Stomach (tissue), 4 donors: ENCODE results near the gene GREB1.

Experiments used
- EP300 ChIP-seq: sonication (generic); formaldehyde crosslinking; IDR thresholded peaks from one replicate; pipeline ENCODE4 v1.6.1; 2017; ENCODE audit warnings: antibody characterized with exemption
- POLR2A ChIP-seq, 4 donors: fragments of 450-650 bp; IDR thresholded peaks; one replicate each; pipeline ENCODE4 v1.6.1; 2016; ENCODE audit warnings: antibody characterized with exemption in 4 of 4, control low read depth in 2 of 4, mild to moderate bottlenecking in 1 of 4, moderate library complexity in 1 of 4
- POLR2AphosphoS5 ChIP-seq, 3 donors: sonication (generic); formaldehyde crosslinking; IDR thresholded peaks; one replicate each; pipeline ENCODE4 v1.6.1; 2016; ENCODE audit warnings: antibody characterized with exemption in 3 of 3
- TF ChIP-seq, protein P1 (sequence below), 7 experiments: fragments of 450-650 bp in 4 of 7; fragments of 200-600 bp in 3 of 7; sonication (generic) in 3 of 7; IDR thresholded peaks; one replicate each; pipeline ENCODE4 v1.5.1; 2016 to 2019; ENCODE audit warnings: antibody characterized with exemption in 7 of 7, control low read depth in 2 of 7, mild to moderate bottlenecking in 1 of 7

- TF ChIP-seq EP300 (no peak), POLR2AphosphoS5 (IDR thresholded peaks at IDR 0.05) (no peak), POLR2A (IDR thresholded peaks at IDR 0.05) (no peak)
- TF ChIP-seq, protein P1, sequence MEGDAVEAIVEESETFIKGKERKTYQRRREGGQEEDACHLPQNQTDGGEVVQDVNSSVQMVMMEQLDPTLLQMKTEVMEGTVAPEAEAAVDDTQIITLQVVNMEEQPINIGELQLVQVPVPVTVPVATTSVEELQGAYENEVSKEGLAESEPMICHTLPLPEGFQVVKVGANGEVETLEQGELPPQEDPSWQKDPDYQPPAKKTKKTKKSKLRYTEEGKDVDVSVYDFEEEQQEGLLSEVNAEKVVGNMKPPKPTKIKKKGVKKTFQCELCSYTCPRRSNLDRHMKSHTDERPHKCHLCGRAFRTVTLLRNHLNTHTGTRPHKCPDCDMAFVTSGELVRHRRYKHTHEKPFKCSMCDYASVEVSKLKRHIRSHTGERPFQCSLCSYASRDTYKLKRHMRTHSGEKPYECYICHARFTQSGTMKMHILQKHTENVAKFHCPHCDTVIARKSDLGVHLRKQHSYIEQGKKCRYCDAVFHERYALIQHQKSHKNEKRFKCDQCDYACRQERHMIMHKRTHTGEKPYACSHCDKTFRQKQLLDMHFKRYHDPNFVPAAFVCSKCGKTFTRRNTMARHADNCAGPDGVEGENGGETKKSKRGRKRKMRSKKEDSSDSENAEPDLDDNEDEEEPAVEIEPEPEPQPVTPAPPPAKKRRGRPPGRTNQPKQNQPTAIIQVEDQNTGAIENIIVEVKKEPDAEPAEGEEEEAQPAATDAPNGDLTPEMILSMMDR (IDR thresholded peaks at IDR 0.05): no peak
These were observed 30.2 kb downstream of the GREB1 start for GRCh38 chr2:11563784-11564666.
